Neural progenitor cell (in vitro differentiated cells): ENCODE measurements around the gene PHRF1. TPM values are rescaled to one million over a fixed set of nuclear protein-coding genes. Genes with fewer than 3 reads are reported as not detected.
A peak's percentile ranks its signal among the peaks of the same experiment; 100 is the strongest.
"Not testable (repeated sequence)": the region's sequence is repeated elsewhere in the genome, so short reads cannot be mapped to it uniquely, and the experiment has no call there.

Source experiments
- DNase-seq: peaks from one replicate; pipeline ENCODE4 v3.0.0-alpha.2; 2016; ENCODE audit warnings: low spot score
- H2AFZ ChIP-seq: fragments of 200-600 bp; sonication (generic); replicated peaks from 2 replicates; pipeline ENCODE4 v1.6.1; 2016; ENCODE audit warnings: antibody characterized with exemption
- H3F3A ChIP-seq: fragments of 200-600 bp; sonication (generic); 2 replicates; pipeline ENCODE4 v1.6.1; 2016; ENCODE audit warnings: antibody characterized with exemption, low read depth
- H3K27ac ChIP-seq: fragments of 200-600 bp; sonication (generic); 2 replicates; pipeline ENCODE4 v1.5.1; 2016; ENCODE audit warnings: mild to moderate bottlenecking
- H3K27me3 ChIP-seq: fragments of 200-600 bp; sonication (generic); 2 replicates; pipeline ENCODE4 v1.6.1; 2016; ENCODE audit warnings: mild to moderate bottlenecking, moderate library complexity
- H3K36me3 ChIP-seq: fragments of 200-600 bp; sonication (generic); 2 replicates; pipeline ENCODE4 v1.5.1; 2016
- H3K4me1 ChIP-seq: fragments of 200-600 bp; sonication (generic); 2 replicates; pipeline ENCODE4 v1.6.1; 2016; ENCODE audit warnings: mixed run types
- H3K4me2 ChIP-seq: fragments of 200-600 bp; sonication (generic); 2 replicates; pipeline ENCODE4 v1.6.1; 2016
- H3K4me3 ChIP-seq: fragments of 200-600 bp; sonication (generic); 2 replicates; pipeline ENCODE4 v1.5.1; 2016
- H3K79me2 ChIP-seq: fragments of 200-600 bp; sonication (generic); 2 replicates; pipeline ENCODE4 v1.6.1; 2016; ENCODE audit warnings: low read depth
- H3K9ac ChIP-seq: fragments of 200-600 bp; sonication (generic); 2 replicates; pipeline ENCODE4 v1.6.1; 2016
- H3K9me3 ChIP-seq: fragments of 200-600 bp; sonication (generic); 2 replicates; pipeline ENCODE4 v1.5.1; 2016; ENCODE audit warnings: low read depth
- H4K20me1 ChIP-seq: fragments of 200-600 bp; sonication (generic); 2 replicates; pipeline ENCODE4 v1.6.1; 2016; ENCODE audit warnings: low read depth
- H3K27ac Mint-ChIP-seq: 3 replicates; pipeline ENCODE4 v1.8.0; 2021; ENCODE audit warnings: mixed read lengths
- H3K27me3 Mint-ChIP-seq: 2 replicates; pipeline ENCODE4 v1.8.0; 2022; ENCODE audit warnings: low read depth, mild to moderate bottlenecking, inconsistent platforms, moderate library complexity, mixed read lengths; ENCODE audit not compliant: insufficient read depth
- H3K36me3 Mint-ChIP-seq: 3 replicates; pipeline ENCODE4 v1.8.0; 2021; ENCODE audit warnings: mixed read lengths
- H3K4me1 Mint-ChIP-seq: 3 replicates; pipeline ENCODE4 v1.8.0; 2021; ENCODE audit warnings: mixed read lengths
- H3K4me3 Mint-ChIP-seq: 3 replicates; pipeline ENCODE4 v1.8.0; 2021; ENCODE audit warnings: mild to moderate bottlenecking, moderate library complexity, mixed read lengths
- H3K9me3 Mint-ChIP-seq: 3 replicates; pipeline ENCODE4 v1.8.0; 2020; ENCODE audit warnings: mixed read lengths
- EZH2 ChIP-seq: fragments of 200-600 bp; sonication (generic); IDR thresholded peaks from 2 replicates; pipeline ENCODE4 v1.6.1; 2017; ENCODE audit warnings: antibody characterized with exemption, mild to moderate bottlenecking, moderate library complexity
- EZH2phosphoT487 ChIP-seq: fragments of 200-600 bp; sonication (generic); IDR thresholded peaks from 2 replicates; pipeline ENCODE4 v1.6.1; 2017; ENCODE audit warnings: antibody characterized with exemption
- total RNA-seq: library from RNA; depleted of rRNA; stranded (reverse); fragments of >200 nt; gene quantifications from 2 replicates; pipeline ENCODE4 v1.2.3, GENCODE V29; 2015; ENCODE audit warnings: low replicate concordance
- TF ChIP-seq, protein P1 (sequence below): fragments of 200-600 bp; sonication (generic); IDR thresholded peaks from 2 replicates; pipeline ENCODE4 v1.5.1; 2017; ENCODE audit warnings: antibody characterized with exemption, mild to moderate bottlenecking

Gene PHRF1
- total RNA-seq, 1 donor from 2014 or later, result 9.8 TPM

- TF ChIP-seq EZH2, result no peak
- TF ChIP-seq EZH2phosphoT487, result no peak
- TF ChIP-seq, protein P1, sequence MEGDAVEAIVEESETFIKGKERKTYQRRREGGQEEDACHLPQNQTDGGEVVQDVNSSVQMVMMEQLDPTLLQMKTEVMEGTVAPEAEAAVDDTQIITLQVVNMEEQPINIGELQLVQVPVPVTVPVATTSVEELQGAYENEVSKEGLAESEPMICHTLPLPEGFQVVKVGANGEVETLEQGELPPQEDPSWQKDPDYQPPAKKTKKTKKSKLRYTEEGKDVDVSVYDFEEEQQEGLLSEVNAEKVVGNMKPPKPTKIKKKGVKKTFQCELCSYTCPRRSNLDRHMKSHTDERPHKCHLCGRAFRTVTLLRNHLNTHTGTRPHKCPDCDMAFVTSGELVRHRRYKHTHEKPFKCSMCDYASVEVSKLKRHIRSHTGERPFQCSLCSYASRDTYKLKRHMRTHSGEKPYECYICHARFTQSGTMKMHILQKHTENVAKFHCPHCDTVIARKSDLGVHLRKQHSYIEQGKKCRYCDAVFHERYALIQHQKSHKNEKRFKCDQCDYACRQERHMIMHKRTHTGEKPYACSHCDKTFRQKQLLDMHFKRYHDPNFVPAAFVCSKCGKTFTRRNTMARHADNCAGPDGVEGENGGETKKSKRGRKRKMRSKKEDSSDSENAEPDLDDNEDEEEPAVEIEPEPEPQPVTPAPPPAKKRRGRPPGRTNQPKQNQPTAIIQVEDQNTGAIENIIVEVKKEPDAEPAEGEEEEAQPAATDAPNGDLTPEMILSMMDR, result no peak
- no peak overlapping the region for H3K27ac Mint-ChIP-seq
- H3K36me3 Mint-ChIP-seq, result peaks cover 2% of the 10 kb centered on the region
- no peak overlapping the region for H3K4me3 ChIP-seq
- peaks cover 3% of the 10 kb centered on the region for H3K4me1 Mint-ChIP-seq
- H3K4me1 ChIP-seq, result peaks cover 11% of the 10 kb centered on the region
- peaks cover 8% of the 10 kb centered on the region for H3K27me3 ChIP-seq
- H3K4me3 Mint-ChIP-seq, result no peak overlapping the region
- H3K9me3 Mint-ChIP-seq, result no peaks in the 10 kb centered on the region
- H2AFZ ChIP-seq, result no peak overlapping the region
- H3K27ac ChIP-seq, result no peak overlapping the region
- H3K79me2 ChIP-seq, result no peaks in the 10 kb centered on the region
- H4K20me1 ChIP-seq, result peaks cover 20% of the 10 kb centered on the region
- H3K9me3 ChIP-seq, result no peaks in the 10 kb centered on the region
- DNase-seq, result no peak
- H3K4me2 ChIP-seq, result no peak overlapping the region
- H3K9ac ChIP-seq, result no peak overlapping the region
- peaks cover 25% of the 10 kb centered on the region for H3F3A ChIP-seq
- H3K27me3 Mint-ChIP-seq, result peaks cover 4% of the 10 kb centered on the region
- no peaks in the 10 kb centered on the region for H3K36me3 ChIP-seq
These were observed 67.8 kb downstream of the PHRF1 start for GRCh38 chr11:643849-644738.

- H3K36me3 ChIP-seq, result no peaks in the 10 kb centered on the region
- Mint-ChIP-seq H3K27ac (no peak overlapping the region), H3K36me3 (peaks cover 2% of the 10 kb centered on the region), H3K4me1 (no peaks in the 10 kb centered on the region), H3K9me3 (no peaks in the 10 kb centered on the region), H3K4me3 (no peak overlapping the region), H3K27me3 (peaks cover 4% of the 10 kb centered on the region)
- no peak for TF ChIP-seq EZH2
- TF ChIP-seq EZH2phosphoT487, result no peak
- TF ChIP-seq, protein P1, result no peak
- H4K20me1 ChIP-seq, result peaks cover 14% of the 10 kb centered on the region
- H3K4me1 ChIP-seq, result peaks cover 5% of the 10 kb centered on the region
- H2AFZ ChIP-seq, result no peak overlapping the region
- H3F3A ChIP-seq, result peaks cover 17% of the 10 kb centered on the region
- no peaks in the 10 kb centered on the region for H3K79me2 ChIP-seq
- no peak for DNase-seq
- H3K4me3 ChIP-seq, result no peak overlapping the region
- H3K27ac ChIP-seq, result no peak overlapping the region
- peaks cover 2% of the 10 kb centered on the region for H3K27me3 ChIP-seq
- H3K4me2 ChIP-seq, result no peak overlapping the region
- no peaks in the 10 kb centered on the region for H3K9me3 ChIP-seq
- H3K9ac ChIP-seq, result no peak overlapping the region
These were observed 69.3 kb downstream of the PHRF1 start for GRCh38 chr11:645536-645935.

GRCh38 chr11:646214-646613 lies 69.9 kb downstream of the PHRF1 start:
- peaks cover 4% of the 10 kb centered on the region for H3K27me3 Mint-ChIP-seq
- no peak overlapping the region for H3K27ac Mint-ChIP-seq
- H3K4me1 Mint-ChIP-seq, result no peaks in the 10 kb centered on the region
- H3K4me3 Mint-ChIP-seq, result no peak overlapping the region
- no peak for TF ChIP-seq EZH2phosphoT487
- TF ChIP-seq, protein P1, result no peak
- TF ChIP-seq EZH2, result no peak
- H3K27ac ChIP-seq, result peak overlapping the region; percentile 20
- no peaks in the 10 kb centered on the region for H3K9me3 Mint-ChIP-seq
- no peak overlapping the region for H3K4me2 ChIP-seq
- peaks cover 10% of the 10 kb centered on the region for H3F3A ChIP-seq
- peaks cover 8% of the 10 kb centered on the region for H4K20me1 ChIP-seq
- H3K36me3 ChIP-seq, result peaks cover 2% of the 10 kb centered on the region
- no peak overlapping the region for H2AFZ ChIP-seq
- no peak for DNase-seq
- no peaks in the 10 kb centered on the region for H3K9me3 ChIP-seq
- no peaks in the 10 kb centered on the region for H3K27me3 ChIP-seq
- no peak overlapping the region for H3K4me3 ChIP-seq
- no peaks in the 10 kb centered on the region for H3K4me1 ChIP-seq
- H3K36me3 Mint-ChIP-seq, result peaks cover 4% of the 10 kb centered on the region
- H3K79me2 ChIP-seq, result no peaks in the 10 kb centered on the region
- H3K9ac ChIP-seq, result no peak overlapping the region

DNA sequence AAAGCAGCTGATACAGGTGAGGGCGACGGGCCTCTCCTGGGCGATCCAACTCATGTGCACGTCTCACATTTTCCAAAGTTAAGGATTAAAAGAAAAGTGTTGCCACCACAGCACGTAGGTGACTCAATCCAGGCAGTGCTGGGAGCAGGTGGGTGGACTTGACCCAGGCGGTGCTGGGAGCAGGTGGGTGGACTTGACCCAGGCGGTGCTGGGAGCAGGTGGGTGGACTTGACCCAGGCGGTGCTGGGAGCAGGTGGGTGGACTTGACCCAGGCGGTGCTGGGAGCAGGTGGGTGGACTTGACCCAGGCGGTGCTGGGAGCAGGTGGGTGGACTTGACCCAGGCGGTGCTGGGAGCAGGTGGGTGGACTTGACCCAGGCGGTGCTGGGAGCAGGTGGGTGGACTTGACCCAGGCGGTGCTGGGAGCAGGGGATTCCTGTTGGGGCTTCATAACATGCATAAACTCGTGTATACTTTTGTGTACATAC lies 71.4 kb downstream of the PHRF1 start:
- not testable (repeated sequence) for H3K36me3 Mint-ChIP-seq, H3K4me2 ChIP-seq, H3K27ac ChIP-seq, H3K27me3 ChIP-seq, H3K4me3 ChIP-seq, H4K20me1 ChIP-seq, H3K9me3 ChIP-seq, DNase-seq, H3K36me3 ChIP-seq, H2AFZ ChIP-seq, H3K4me1 ChIP-seq, H3K79me2 ChIP-seq, H3K4me1 Mint-ChIP-seq, H3K27ac Mint-ChIP-seq, H3K9ac ChIP-seq, H3K9me3 Mint-ChIP-seq, H3F3A ChIP-seq, H3K27me3 Mint-ChIP-seq, H3K4me3 Mint-ChIP-seq
